Adrenal gland (tissue), 5 donors: ENCODE data around the gene PTPRN2.

ENCODE experiments used
- CTCF ChIP-seq, 6 experiments: fragments of 450-650 bp in 4 of 6; fragments of 200-600 bp in 2 of 6; sonication (generic) in 1 of 6; IDR thresholded peaks; 1 replicate in 5 of 6; 2 replicates in 1 of 6; pipeline versions ENCODE4 v1.5.1 to v1.8.0; 2016 to 2021; ENCODE audit warnings: antibody characterized with exemption in 6 of 6, mild to moderate bottlenecking in 2 of 6, moderate library complexity in 1 of 6
- POLR2A ChIP-seq, 2 donors: fragments of 450-650 bp; IDR thresholded peaks; one replicate each; pipeline ENCODE4 v1.6.1; 2017; ENCODE audit warnings: antibody characterized with exemption in 2 of 2, mild to moderate bottlenecking in 2 of 2, moderate library complexity in 1 of 2
- donor health status: DM: no; HTN: no; CAD: no.

GRCh38 chr7:158596309-158596708 is 8.7 kb upstream of the PTPRN2 start:
- TF ChIP-seq CTCF (IDR thresholded peaks at IDR 0.05), result no peak
- no peak for TF ChIP-seq POLR2A (IDR thresholded peaks at IDR 0.05)
